HG03097 (cell line): ENCODE results near the gene EEF2KMT.
"Not testable (repeated sequence)": the region's sequence is repeated elsewhere in the genome, so short reads cannot be mapped to it uniquely, and the experiment has no call there.

Source experiments
- ATAC-seq: cut with Tn5 transposase; IDR thresholded peaks from one replicate; pipeline ENCODE4 v1.9.1; 2021; ENCODE audit not compliant: unreplicated experiment, low FRiP score

The EEF2KMT gene

DNA sequence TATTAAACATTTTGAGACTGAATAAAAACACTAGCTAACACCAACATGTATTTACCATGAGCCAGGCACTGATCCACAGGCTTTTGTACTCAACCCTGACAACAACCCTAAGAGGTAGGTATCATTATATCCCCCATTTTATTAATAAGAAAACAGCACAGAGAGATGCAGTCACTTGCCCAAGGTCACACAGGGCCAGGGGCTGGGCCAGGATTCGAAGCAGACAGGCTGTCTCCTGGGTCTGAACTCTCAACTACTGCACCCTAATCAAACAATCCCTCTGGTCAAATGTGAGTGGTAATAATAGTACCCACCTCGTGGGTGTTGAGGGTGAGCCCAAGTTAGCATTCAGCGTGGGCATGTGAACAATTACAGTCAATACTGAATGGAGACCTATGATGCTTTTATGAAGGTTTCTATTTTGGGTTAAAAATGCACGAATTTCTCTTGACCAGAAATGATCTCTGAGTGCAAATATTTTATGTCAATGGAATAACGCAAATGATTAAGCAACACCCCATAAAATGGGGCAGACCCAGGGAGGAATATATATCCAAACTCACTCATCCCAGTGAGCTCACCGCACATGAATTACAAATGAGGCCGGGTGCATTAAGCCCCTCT, 1.0 kb downstream of the EEF2KMT start:
- not testable (repeated sequence) for ATAC-seq

GRCh38 chr16:5095145-5095830, 2.3 kb downstream of the EEF2KMT start:
- not testable (repeated sequence) for ATAC-seq

- ATAC-seq: not testable (repeated sequence)
Observed at GRCh38 chr16:5093746-5094145, 3.8 kb downstream of the EEF2KMT start.

DNA sequence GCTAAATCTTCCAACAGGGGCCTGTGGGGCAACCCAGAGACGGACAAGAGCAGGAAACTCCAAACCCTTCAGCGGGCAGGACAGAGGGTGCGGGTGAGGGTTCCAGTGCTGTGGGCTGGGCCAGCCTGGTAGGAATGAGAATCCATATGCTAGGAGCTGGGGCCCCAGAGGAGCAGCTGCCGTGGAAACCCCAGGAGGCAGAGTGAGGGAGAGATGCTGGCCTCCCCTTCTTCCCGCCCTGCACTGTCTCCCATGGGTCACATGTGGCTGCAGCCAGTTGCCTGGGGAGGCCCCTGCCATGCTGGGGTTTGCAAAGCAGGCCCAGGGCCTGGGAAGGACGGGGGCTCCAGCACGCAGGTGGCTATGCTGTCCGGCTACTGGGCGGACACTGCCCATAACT, 4.5 kb downstream of the EEF2KMT start:
- ATAC-seq: not testable (repeated sequence)

DNA sequence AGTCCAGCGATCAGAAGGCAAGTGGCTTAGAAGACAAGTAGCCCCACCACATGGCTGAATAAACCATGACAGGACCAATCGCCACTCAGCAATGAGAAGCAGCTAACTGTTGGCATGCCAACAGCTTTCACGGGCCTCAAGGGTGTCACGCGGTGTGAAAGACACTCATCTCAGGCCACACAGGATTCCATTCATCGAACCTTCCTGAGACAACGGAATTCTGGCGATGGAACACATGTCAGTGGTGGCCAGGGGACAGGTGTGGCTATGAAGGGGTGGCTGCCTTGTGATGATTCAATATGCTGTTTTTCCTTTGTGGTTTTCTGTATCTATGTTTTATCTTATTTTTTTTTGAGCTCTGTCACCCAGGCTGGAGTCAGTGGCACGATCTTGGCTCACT, 7.0 kb downstream of the EEF2KMT start:
- not testable (repeated sequence) for ATAC-seq

GRCh38 chr16:5089911-5090555, 7.6 kb downstream of the EEF2KMT start:
- not testable (repeated sequence) for ATAC-seq

DNA sequence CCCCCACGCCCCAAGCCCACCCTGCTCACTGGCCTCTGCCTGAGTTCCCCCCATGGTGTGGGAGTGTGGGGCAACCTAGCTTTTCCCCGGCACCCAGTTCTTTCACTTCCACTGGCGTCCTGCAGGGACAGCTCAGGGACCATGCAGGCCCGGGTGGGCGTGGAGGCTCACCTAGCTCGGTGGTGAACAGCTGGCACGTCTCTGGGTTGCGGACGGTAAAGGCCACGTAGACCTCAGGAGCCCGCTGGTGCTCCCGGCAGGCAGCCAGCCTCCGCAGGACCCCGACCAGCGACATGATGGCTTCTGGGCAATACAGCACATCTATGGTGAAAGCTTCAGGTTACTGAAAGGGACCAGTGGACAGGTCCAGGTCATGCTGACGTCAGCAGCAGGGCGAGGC, 8.7 kb downstream of the EEF2KMT start:
- ATAC-seq: not testable (repeated sequence)

DNA sequence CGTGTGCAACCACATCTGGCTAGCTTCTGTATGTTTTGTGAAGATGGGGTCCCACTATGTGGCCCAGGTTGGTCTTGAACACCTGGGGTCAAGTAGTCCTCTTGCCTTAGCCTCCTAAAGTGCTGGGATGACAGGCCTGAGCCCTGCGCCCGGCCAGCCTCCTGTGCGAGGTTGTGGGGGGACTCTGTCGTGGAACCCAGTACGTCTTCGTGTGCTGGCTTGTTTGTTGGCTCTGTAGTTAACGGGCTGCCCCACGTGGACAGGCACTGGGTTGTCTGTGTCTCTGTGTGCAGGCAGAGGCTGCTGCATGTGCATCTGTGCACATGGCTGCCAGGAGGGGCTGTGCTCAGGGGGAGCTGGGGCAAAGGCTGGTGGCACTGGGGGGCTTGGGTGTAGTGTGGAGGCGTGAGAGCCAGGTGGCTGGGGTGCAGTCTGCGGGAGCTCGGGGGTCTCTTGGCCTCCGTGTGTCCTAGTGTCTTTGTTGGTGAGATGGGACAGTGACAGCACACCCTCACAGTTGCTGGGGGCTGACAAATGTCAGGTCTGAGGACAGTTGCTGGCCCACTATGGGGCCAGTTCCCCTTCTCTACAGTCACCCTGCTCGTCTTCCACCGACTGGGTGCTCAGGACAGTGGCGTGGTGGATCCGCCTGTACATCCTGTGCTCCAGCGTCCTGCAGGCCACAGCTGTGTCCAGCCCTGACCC, 9.4 kb downstream of the EEF2KMT start:
- not testable (repeated sequence) for ATAC-seq

GRCh38 chr16:5085716-5086115, 11.9 kb downstream of the EEF2KMT start:
- not testable (repeated sequence) for ATAC-seq

- ATAC-seq: not testable (repeated sequence)
Observed at GRCh38 chr16:5084802-5085201, 12.8 kb downstream of the EEF2KMT start.

DNA sequence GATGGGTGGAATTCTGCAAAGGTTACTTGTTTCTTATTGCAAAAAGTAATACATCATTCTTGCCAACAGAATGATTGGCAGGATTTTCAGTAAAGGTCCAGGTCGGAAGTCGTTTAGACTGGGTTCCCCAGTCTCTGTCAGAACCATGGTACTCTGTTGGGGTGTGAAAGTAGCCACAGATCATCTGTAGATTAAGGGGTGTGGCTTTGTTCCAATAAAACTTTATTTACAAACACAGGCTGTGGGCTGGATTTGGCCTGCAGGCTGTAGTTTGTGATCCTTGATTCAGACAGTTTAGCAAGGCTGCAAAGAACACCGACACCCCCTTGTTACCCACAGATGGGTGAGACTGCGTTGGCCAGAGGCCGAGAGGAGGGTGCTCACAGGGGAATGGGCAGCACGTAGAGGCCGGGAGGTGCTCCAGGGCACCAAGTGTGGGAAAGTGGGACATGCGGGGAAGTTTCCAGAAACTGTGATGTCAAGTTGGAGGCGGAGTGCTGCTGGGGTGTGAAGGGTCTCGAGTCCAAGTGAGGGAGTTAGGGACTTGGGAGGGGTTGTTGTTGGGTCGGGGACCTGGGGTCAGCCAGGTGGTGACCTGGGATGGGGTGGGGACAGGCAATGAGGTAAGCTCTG, 13.4 kb downstream of the EEF2KMT start:
- not testable (repeated sequence) for ATAC-seq

DNA sequence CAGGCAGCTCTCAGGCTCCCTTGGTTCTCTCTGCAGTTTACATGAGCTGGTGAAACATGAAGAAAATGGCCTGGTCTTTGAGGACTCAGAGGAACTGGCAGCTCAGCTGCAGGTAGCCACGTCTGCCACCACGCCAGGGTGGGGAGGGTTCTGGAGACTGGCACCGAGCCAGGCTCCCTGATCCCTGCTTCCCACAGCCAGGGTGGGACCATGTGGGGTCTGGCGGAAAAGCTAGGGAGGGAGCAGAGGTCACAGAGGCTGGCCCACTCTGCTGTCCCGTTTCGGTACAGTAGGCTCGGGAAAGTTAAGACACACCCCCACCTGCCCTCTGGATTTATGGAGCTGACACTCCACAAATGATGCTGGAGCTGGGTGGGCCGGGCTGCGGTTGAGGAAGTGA, 13.9 kb downstream of the EEF2KMT start:
- not testable (repeated sequence) for ATAC-seq

DNA sequence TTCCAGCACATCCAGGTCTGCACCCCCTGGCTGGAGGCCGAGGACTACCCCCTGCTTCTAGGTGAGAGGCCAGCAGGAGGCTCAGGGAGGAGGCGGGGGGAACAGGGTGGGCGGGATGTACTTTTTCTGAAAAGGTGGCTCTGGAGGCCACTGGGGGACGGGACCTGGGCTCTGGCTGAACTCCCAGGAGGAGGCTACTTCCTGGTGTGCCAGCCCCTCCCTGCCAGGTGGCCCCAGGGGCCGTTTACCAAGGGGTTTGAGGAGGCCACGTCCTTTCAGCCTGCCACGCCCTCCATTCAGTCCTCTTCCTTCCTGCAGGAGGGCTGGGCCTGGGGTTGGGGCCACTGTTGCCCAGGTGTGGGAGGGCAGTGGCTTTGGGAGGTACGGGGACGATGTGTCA, 16.6 kb downstream of the EEF2KMT start:
- ATAC-seq: not testable (repeated sequence)

DNA sequence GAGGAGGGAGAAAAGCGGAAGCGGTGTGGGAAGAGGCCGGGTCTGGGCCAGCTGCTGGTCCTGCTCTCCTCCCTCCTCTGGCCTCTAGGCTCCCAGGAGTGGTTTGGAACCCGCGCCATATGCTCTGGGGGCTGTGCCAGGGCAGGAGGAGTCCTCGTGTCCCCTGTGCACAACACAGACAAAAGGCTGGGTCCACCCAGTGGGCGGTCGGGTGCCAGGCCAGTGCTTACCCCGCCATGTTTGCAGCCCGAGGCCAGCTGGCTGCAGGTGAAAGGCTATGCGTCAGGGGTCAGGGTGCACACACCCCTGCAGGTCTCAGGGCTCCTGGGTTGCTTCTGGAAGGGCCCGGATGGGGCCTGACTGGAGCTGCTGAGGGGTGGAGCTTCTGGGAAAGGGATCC, 17.1 kb downstream of the EEF2KMT start:
- not testable (repeated sequence) for ATAC-seq

DNA sequence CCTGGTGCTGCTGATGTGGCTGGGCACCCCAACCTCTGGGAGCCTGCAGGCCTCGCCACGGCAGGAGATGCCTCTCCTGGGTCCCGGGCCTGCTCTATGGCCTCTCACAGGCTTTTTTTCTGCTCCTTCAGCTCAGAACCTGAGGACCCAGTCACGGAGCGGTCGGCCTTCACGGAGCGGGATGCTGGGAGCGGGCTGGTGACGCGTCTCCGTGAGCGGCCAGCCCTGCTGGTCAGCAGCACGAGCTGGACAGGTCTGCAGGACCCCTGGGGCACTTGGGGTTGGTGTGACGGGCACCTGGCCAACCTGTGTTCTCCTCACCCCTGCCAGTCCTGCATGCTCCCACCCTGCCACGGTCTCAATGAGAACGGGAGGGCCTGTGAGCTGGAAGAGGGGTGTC, 19.0 kb downstream of the EEF2KMT start:
- no peak for ATAC-seq

DNA sequence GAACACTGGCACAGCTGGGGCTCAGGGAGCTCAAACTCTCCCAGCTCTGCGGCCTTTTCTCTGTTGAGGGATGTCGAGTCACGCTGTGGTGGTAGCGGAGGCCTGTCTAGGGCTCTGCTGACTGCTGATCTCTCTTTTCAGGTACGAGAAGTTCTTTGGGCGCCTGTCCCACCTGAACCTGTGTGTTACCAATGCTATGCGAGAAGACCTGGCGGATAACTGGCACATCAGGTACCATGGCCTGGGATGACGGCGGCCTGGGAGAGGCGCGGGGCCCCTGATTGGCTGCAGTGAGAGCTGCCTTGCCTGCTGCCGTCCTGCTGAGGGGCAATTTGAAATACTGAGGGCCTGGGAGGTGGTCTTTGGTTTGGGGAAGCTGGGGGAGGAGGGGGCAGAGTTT, 20.3 kb downstream of the EEF2KMT start:
- ATAC-seq: no peak

GRCh38 chr16:5075637-5076036, 22.0 kb downstream of the EEF2KMT start:
- no peak for ATAC-seq

GRCh38 chr16:5073771-5074170, 23.8 kb downstream of the EEF2KMT start:
- not testable (repeated sequence) for ATAC-seq

DNA sequence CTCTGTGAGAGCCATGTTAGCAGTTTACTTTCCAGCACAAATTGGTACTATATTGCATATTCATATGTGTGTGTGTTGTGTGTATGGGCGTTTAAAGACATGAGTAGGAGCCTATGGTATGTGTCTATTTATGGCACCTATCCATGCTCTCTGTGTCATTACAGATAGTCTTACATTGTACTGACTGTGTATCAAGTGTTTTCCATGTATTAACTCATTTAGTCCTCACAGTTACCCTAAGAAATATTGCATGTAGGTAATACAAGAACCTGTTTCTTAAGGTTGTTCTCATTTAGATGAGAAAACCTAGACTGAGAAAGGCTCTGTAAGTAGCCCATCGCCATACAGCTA, 24.3 kb downstream of the EEF2KMT start:
- ATAC-seq: no peak

GRCh38 chr16:5072334-5073278, 25.0 kb downstream of the EEF2KMT start:
- no peak for ATAC-seq
